Heart left ventricle (tissue), 13 donors: Measurements from ENCODE around the gene SBNO1.

Experiments
- CTCF ChIP-seq, 12 donors: fragments of 200-600 bp; sonication (generic) in 4 of 12; IDR thresholded peaks; one replicate each; pipeline versions ENCODE4 v1.5.0 to v1.8.0; 2018 to 2022; ENCODE audit warnings: antibody characterized with exemption in 12 of 12, mild to moderate bottlenecking in 5 of 12
- POLR2A ChIP-seq, 2 donors: fragments of 450-650 bp; IDR thresholded peaks; one replicate each; pipeline ENCODE4 v1.6.1; 2017; ENCODE audit warnings: antibody characterized with exemption in 2 of 2, mild to moderate bottlenecking in 2 of 2, moderate library complexity in 2 of 2
- donor health status: ischemic (EF 13 %, LVEDD 7.1; RV severe dilation, severe dysfunction).
- donor health status: DM: no; HTN: yes; CAD: no.
- donor health status: DM: no; HTN: no; CAD: no.
- donor health status: ischemic (EF 25% LVEDD 6.9; RV normal size, moderate dysfunction).
- donor health status: ischemic (EF 25% LVEDD 5.7; RV mildly dilated, moderate dysfunction).
- donor health status: ischemic (EF 35%, LVEDD 5.7; RV mildly dilated, moderate dysfunction).
- donor health status: nonischemic (EF 11% LVEDD 7.7; RV severe dilation, severe dysfunction).
- donor health status: DM: yes; HTN: yes; CAD: no.
- donor health status: PGD.
- donor health status: ischemic (EF 29% LVEDD 5.4; RV normal size, mild dysfunction).
- donor health status: nonischemic (EF 23%, LVEDD 6.1; RV moderate dilation, normal function).

GRCh38 chr12:123389560-123390351 lies 25.1 kb upstream of the SBNO1 start:
- TF ChIP-seq CTCF (IDR thresholded peaks at IDR 0.05) (peak in 4 of 12 donors; percentile 8 to 28 (median 18)), POLR2A (IDR thresholded peaks at IDR 0.05) (peak in 1 of 2 donors; percentile 23)
